GM10266 (cell line): Measurements from ENCODE around the gene SND1.

Experiments used
- DNase-seq: peaks from one replicate; pipeline ENCODE4 v3.0.0; 2012; ENCODE audit errors: extremely low spot score
- CTCF ChIP-seq: IDR thresholded peaks from 2 replicates; pipeline ENCODE4 v1.5.1; 2012; ENCODE audit warnings: mild to moderate bottlenecking, low read depth; ENCODE audit not compliant: control insufficient read depth, insufficient read depth; ENCODE audit errors: missing control alignments

Gene SND1

GRCh38 chr7:127981965-127982364 is 330.0 kb downstream of the SND1 start:
- no peak for TF ChIP-seq CTCF
- no peak for DNase-seq

- TF ChIP-seq CTCF, result no peak
- no peak for DNase-seq
Measured at GRCh38 chr7:127983804-127984332, 331.9 kb downstream of the SND1 start.

- no peak for DNase-seq
- TF ChIP-seq CTCF, result no peak
Measured at GRCh38 chr7:127986581-127987521, 334.9 kb downstream of the SND1 start.

- no peak for TF ChIP-seq CTCF
- DNase-seq, result no peak
Measured at GRCh38 chr7:127988751-127989150, 336.8 kb downstream of the SND1 start.

GRCh38 chr7:127993317-127993716 is 341.3 kb downstream of the SND1 start:
- no peak for TF ChIP-seq CTCF
- DNase-seq, result no peak

- TF ChIP-seq CTCF, result no peak
- no peak for DNase-seq
Measured at GRCh38 chr7:127993987-127994386, 342.0 kb downstream of the SND1 start.
